Measurements from ENCODE around the gene SOX8. TPM values are rescaled to one million over a fixed set of nuclear protein-coding genes. Genes with fewer than 3 reads are reported as not detected.
A peak's percentile ranks its signal among the peaks of the same experiment; 100 is the strongest.

The SOX8 gene
- polyA plus RNA-seq, 1 donor from 2014 or later: 3.9 TPM

- Histone ChIP-seq H3K4me3 (ENCODE audit: low read length) (no peak overlapping the region), H2AFZ (ENCODE audit: low read depth, low read length) (no peak overlapping the region), H3K4me2 (ENCODE audit: low read length) (no peak overlapping the region), H3F3A (ENCODE audit: insufficient read depth, low read length, poor library complexity, severe bottlenecking) (no peaks in the 10 kb centered on the region), H3K9me3 (ENCODE audit: low read length) (no peaks in the 10 kb centered on the region), H4K20me1 (ENCODE audit: insufficient read depth) (no peaks in the 10 kb centered on the region), H3K9me2 (ENCODE audit: insufficient read depth, low read length) (no peaks in the 10 kb centered on the region), H3K27me3 (ENCODE audit: insufficient read depth, low read depth, low read length) (no peaks in the 10 kb centered on the region), H3K79me2 (replicated peaks; ENCODE audit: insufficient read depth, low read length) (no peaks in the 10 kb centered on the region), H3K36me3 (ENCODE audit: insufficient read depth, low read length) (no peaks in the 10 kb centered on the region), H3K9ac (ENCODE audit: low read length) (peak overlapping the region; percentile 9), H3K27ac (ENCODE audit: low read length) (peak overlapping the region; percentile 31)
- TF ChIP-seq CTCF (IDR thresholded peaks at IDR 0.05; ENCODE audit: poor library complexity, severe bottlenecking) (no peak), REST (IDR thresholded peaks at IDR 0.05; ENCODE audit: borderline replicate concordance) (no peak), RAD21 (conservative IDR thresholded peaks at IDR 0.05) (no peak), TAF1 (IDR thresholded peaks at IDR 0.05; ENCODE audit: low read depth) (no peak), EP300 (conservative IDR thresholded peaks at IDR 0.05; ENCODE audit: poor library complexity, severe bottlenecking) (no peak), SMC3 (conservative IDR thresholded peaks at IDR 0.05; ENCODE audit: poor library complexity) (no peak), MXI1 (conservative IDR thresholded peaks at IDR 0.05; ENCODE audit: poor library complexity, severe bottlenecking) (no peak)
Measured at GRCh38 chr16:1026057-1026783, 44.6 kb downstream of the SOX8 start.

GRCh38 chr16:1026784-1027500 is 45.4 kb downstream of the SOX8 start:
- Histone ChIP-seq H3K4me2 (ENCODE audit: low read length) (no peak overlapping the region), H3K27ac (ENCODE audit: low read length) (peak overlapping the region; percentile 31), H4K20me1 (ENCODE audit: insufficient read depth) (no peaks in the 10 kb centered on the region), H2AFZ (ENCODE audit: low read depth, low read length) (no peak overlapping the region), H3K4me3 (ENCODE audit: low read length) (no peak overlapping the region), H3K79me2 (replicated peaks; ENCODE audit: insufficient read depth, low read length) (no peaks in the 10 kb centered on the region), H3K27me3 (ENCODE audit: insufficient read depth, low read depth, low read length) (no peaks in the 10 kb centered on the region), H3F3A (ENCODE audit: insufficient read depth, low read length, poor library complexity, severe bottlenecking) (no peaks in the 10 kb centered on the region), H3K9me3 (ENCODE audit: low read length) (no peaks in the 10 kb centered on the region), H3K36me3 (ENCODE audit: insufficient read depth, low read length) (no peaks in the 10 kb centered on the region), H3K9me2 (ENCODE audit: insufficient read depth, low read length) (no peaks in the 10 kb centered on the region), H3K9ac (ENCODE audit: low read length) (peak overlapping the region; percentile 9)
- TF ChIP-seq EP300 (conservative IDR thresholded peaks at IDR 0.05; ENCODE audit: poor library complexity, severe bottlenecking) (no peak), REST (IDR thresholded peaks at IDR 0.05; ENCODE audit: borderline replicate concordance) (no peak), RAD21 (conservative IDR thresholded peaks at IDR 0.05) (no peak), MXI1 (conservative IDR thresholded peaks at IDR 0.05; ENCODE audit: poor library complexity, severe bottlenecking) (no peak), CTCF (IDR thresholded peaks at IDR 0.05; ENCODE audit: poor library complexity, severe bottlenecking) (no peak), SMC3 (conservative IDR thresholded peaks at IDR 0.05; ENCODE audit: poor library complexity) (no peak), EZH2 (IDR thresholded peaks at IDR 0.05; ENCODE audit: borderline replicate concordance, insufficient read depth, low read length, poor library complexity, severe bottlenecking) (no peak), TAF1 (IDR thresholded peaks at IDR 0.05; ENCODE audit: low read depth) (no peak), POLR2AphosphoS5 (IDR thresholded peaks at IDR 0.05) (no peak)

All from neural cell (in vitro differentiated cells).